Lower lobe of right lung (tissue), 2 donors: Measurements from ENCODE around the gene PRDX6. TPM values are rescaled to one million over a fixed set of nuclear protein-coding genes. Genes with fewer than 3 reads are reported as not detected.
"Not testable (repeated sequence)": the region's sequence is repeated elsewhere in the genome, so short reads cannot be mapped to it uniquely, and the experiment has no call there.

Experiments
- ATAC-seq, 2 donors: fragments of 200-7000 bp; cut with Tn5 transposase; one replicate each; pipeline ENCODE4 v1.9.1; 2020 to 2022; ENCODE audit warnings: mild to moderate bottlenecking in 2 of 2, moderate library complexity in 2 of 2
- DNase-seq: peaks from one replicate; pipeline ENCODE4 v3.0.0-alpha.2; 2020
- H3K27ac ChIP-seq: fragments of 200-600 bp; one replicate; pipeline ENCODE4 v1.8.0; 2022
- H3K27me3 ChIP-seq: fragments of 200-600 bp; one replicate; pipeline ENCODE4 v1.8.0; 2022; ENCODE audit warnings: low read depth
- H3K36me3 ChIP-seq: fragments of 200-600 bp; one replicate; pipeline ENCODE4 v1.8.0; 2022; ENCODE audit warnings: mild to moderate bottlenecking
- H3K4me1 ChIP-seq: fragments of 200-600 bp; one replicate; pipeline ENCODE4 v1.8.0; 2022
- H3K4me3 ChIP-seq: fragments of 200-600 bp; one replicate; pipeline ENCODE4 v1.8.0; 2022; ENCODE audit warnings: mild to moderate bottlenecking
- H3K9me3 ChIP-seq: fragments of 200-600 bp; one replicate; pipeline ENCODE4 v1.8.0; 2022
- intact Hi-C: fragments of 100-400 bp; cut with DNase I; formaldehyde crosslinking; loops from one replicate; pipeline ENCODE4 v1.11.0; 2022
- total RNA-seq: library from RNA; stranded (reverse); fragmentation: NEBNext Ultra II Directional; extraction: Animal tissue kit (Norgen Biotek cat#: 25700); gene quantifications from one replicate; pipeline ENCODE4 v1.2.1, GENCODE V29; 2021
- TF ChIP-seq, protein P1 (sequence below): fragments of 200-600 bp; IDR thresholded peaks from one replicate; pipeline ENCODE4 v1.8.0; 2022; ENCODE audit warnings: antibody characterized with exemption, mild to moderate bottlenecking
- donor health status: DM: no; HTN: yes; CAD: no; lungs with severe emphysema.

The PRDX6 gene
- total RNA-seq, 1 donor from 2014 or later = 187 TPM

DNA sequence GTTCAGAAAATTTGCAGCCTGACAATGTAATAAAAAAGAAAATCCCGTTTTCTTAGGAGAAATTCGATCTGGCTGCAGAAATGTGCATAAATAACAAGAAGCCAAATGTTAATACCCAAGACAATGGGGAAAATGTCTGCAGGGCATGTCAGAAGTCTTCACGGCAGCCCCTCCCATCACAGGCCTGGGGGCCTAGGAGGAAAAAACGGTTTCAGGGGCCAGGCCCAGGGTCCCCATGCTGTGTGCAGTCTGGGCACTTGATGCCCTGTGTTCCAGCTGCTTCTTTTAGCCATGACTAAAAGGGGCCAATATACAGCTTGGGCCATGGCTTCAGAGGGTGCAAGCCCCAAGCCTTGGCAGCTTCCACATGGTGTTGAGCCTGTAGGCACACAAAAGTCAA lies 6.5 kb upstream of the PRDX6 start:
- H3K9me3 ChIP-seq = peaks cover 5% of the 10 kb centered on the region
- intact Hi-C loops = no loop called here
- no peak for ATAC-seq

DNA sequence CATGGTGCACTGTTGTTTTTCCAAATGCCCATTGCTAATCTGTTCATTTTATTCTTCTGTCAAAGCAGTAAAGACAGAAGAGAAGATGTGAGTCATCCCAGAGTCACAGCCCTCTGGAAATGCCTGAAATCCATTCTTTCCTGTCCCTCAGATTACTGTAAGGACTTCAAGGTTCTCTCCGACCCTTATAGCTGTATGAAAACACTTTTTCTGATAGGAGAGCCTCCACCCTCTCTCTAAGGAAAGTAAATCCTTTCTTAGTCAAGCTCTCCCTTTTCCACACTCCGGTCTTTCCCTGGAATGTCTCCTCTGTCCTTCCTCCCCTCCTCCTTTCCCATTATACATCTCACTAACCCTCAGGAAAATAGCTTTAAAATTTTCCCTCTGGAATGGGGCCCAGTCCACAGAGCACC lies 3.5 kb upstream of the PRDX6 start:
- H3K4me1 ChIP-seq = peaks cover 42% of the 10 kb centered on the region
- no peak overlapping the region for H3K4me3 ChIP-seq
- peaks cover 5% of the 10 kb centered on the region for H3K9me3 ChIP-seq
- intact Hi-C loops = no loop called here
- no peak for DNase-seq
- H3K27me3 ChIP-seq = no peaks in the 10 kb centered on the region
- no peak for ATAC-seq
- H3K36me3 ChIP-seq = no peaks in the 10 kb centered on the region
- TF ChIP-seq, protein P1, sequence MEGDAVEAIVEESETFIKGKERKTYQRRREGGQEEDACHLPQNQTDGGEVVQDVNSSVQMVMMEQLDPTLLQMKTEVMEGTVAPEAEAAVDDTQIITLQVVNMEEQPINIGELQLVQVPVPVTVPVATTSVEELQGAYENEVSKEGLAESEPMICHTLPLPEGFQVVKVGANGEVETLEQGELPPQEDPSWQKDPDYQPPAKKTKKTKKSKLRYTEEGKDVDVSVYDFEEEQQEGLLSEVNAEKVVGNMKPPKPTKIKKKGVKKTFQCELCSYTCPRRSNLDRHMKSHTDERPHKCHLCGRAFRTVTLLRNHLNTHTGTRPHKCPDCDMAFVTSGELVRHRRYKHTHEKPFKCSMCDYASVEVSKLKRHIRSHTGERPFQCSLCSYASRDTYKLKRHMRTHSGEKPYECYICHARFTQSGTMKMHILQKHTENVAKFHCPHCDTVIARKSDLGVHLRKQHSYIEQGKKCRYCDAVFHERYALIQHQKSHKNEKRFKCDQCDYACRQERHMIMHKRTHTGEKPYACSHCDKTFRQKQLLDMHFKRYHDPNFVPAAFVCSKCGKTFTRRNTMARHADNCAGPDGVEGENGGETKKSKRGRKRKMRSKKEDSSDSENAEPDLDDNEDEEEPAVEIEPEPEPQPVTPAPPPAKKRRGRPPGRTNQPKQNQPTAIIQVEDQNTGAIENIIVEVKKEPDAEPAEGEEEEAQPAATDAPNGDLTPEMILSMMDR = no peak
- H3K27ac ChIP-seq = peak overlapping the region; percentile 98

More for the DNA sequence above, 6.5 kb upstream of the PRDX6 start:
- no peak for DNase-seq
- Histone ChIP-seq H3K27me3 (no peaks in the 10 kb centered on the region), H3K4me3 (no peak overlapping the region), H3K4me1 (peaks cover 24% of the 10 kb centered on the region), H3K36me3 (no peaks in the 10 kb centered on the region), H3K27ac (no peak overlapping the region)
- TF ChIP-seq, protein P1 = no peak

DNA sequence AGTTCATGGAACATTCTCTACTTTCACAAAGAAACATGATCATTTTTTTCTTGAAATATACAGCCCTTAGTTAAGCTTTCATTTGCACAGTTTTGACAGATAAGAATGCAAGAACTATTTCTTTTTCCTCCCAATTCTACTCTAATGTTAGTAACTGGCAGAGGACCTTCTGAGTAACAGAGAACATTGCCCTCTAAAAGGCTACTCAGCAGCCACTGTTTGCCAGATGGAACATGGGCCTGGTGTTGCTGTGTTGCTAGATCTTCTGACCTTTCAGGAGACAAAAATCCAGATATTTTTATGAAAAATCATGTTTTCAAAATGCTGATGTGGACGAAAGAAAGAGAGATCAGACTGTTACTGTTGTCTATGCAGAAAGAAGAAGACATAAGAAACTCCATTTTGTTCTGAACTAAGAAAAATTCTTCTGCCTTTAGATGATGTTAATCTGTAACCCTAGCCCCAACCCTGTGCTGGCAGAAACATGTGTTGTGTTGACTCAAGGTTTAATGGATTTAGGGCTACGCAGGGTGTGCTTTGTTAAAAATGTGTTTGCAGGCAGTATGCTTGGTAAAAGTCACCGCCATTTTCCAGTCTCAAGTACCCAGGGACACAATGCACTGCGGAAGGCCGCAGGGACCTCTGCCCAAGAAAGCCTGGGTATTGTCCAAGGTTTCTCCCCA lies 2.9 kb upstream of the PRDX6 start:
- H3K36me3 ChIP-seq = no peaks in the 10 kb centered on the region
- H3K27ac ChIP-seq = peak overlapping the region; percentile 98
- no peak for ATAC-seq
- no peak for DNase-seq
- H3K9me3 ChIP-seq = peaks cover 5% of the 10 kb centered on the region
- no peak overlapping the region for H3K4me3 ChIP-seq
- no peaks in the 10 kb centered on the region for H3K27me3 ChIP-seq
- H3K4me1 ChIP-seq = peaks cover 48% of the 10 kb centered on the region
- TF ChIP-seq, protein P1 = no peak
- intact Hi-C loops = no loop called here

DNA sequence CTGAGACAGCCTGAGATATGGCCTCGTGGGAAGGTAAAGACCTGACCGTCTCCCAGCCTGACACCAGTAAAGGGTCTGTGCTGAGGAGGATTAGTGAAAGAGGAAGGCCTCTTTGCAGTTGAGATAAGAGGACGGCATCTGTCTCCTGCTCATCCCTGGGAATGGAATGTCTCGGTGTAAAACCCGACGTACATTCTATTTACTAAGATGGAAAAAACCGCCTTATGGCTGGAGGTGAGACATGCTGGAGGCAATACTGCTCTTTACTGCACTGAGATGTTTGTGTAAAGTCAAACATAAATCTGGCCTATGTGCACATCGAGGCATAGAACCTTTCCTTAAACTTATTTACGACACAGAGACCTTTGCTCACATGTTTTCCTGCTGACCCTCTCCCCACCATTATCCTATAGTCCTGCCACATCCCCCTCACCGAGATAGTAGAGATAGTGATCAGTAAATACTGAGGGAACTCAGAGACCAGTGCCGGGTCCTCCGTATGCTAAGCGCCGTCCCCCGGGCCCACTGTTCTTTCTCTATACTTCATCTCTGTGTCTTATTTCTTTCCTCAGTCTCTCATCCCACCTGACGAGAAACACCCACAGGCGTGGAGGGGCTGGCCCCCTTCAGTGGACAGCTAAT lies 2.2 kb upstream of the PRDX6 start:
- peaks cover 55% of the 10 kb centered on the region for H3K4me1 ChIP-seq
- intact Hi-C loops, H3K9me3 ChIP-seq, H3K27me3 ChIP-seq, ATAC-seq, H3K36me3 ChIP-seq, DNase-seq: not testable (repeated sequence)
- H3K27ac ChIP-seq = peak overlapping the region; percentile 98
- H3K4me3 ChIP-seq = peak overlapping the region; percentile 91

DNA sequence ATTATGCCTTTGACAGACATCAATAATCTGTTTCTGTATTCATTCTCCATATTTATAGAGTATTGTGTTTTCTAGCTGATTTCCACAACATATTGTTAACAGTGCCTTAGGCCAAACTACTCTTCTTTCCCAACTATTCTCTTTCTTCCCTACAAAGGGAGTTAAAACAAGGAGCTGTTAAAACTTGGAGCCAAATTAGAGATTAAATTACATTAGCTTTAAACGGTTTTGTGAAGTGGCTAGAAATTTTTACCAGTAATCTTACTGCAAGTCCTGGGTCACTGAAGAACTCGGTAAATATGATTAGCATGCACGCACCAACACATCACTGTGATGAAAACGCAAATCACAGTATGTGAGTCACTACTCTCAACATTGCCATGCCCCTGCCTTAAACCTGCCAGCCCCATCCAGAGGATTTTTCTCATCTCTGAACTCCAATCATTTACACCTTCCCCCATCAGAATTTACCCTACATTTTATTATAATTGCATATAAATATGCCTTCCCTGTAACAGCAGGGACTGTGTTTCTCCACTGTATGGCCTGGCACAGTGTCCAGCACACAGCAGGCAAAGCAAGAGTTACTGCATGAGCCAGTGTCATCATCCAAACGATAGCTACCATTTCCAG lies 1.5 kb upstream of the PRDX6 start:
- intact Hi-C loops = no loop called here
- Histone ChIP-seq H3K9me3 (peaks cover 2% of the 10 kb centered on the region), H3K4me3 (peak overlapping the region; percentile 91), H3K36me3 (peaks cover 4% of the 10 kb centered on the region), H3K4me1 (peaks cover 59% of the 10 kb centered on the region), H3K27me3 (no peaks in the 10 kb centered on the region), H3K27ac (peak overlapping the region; percentile 98)
- ATAC-seq = peak in 1 of 2 donors; percentile 31
- DNase-seq = no peak
- TF ChIP-seq, protein P1 = no peak
